Thymus (tissue), 11 donors: ENCODE measurements around the gene FYCO1. TPM values are rescaled to one million over a fixed set of nuclear protein-coding genes. Genes with fewer than 3 reads are reported as not detected.

ENCODE experiments used
- DNase-seq, 9 donors: peaks; one replicate each; pipeline ENCODE4 v3.0.0-alpha.2; 2013; ENCODE audit warnings: low spot score in 9 of 9, low read depth in 6 of 9, missing footprints in 1 of 9
- H3K27ac ChIP-seq, 2 donors: one replicate each; pipeline ENCODE4 v1.5.1; 2013; ENCODE audit warnings: control low read depth in 1 of 2, low read depth in 1 of 2, low read length in 1 of 2, mild to moderate bottlenecking in 1 of 2, moderate library complexity in 1 of 2
- H3K27me3 ChIP-seq, 2 donors: one replicate each; pipeline ENCODE4 v1.5.1; 2013; ENCODE audit warnings: low read length in 1 of 2; ENCODE audit not compliant: control insufficient read depth in 2 of 2, insufficient read depth in 1 of 2
- H3K36me3 ChIP-seq, 2 donors: one replicate each; pipeline ENCODE4 v1.5.1; 2013; ENCODE audit warnings: low read length in 1 of 2, mild to moderate bottlenecking in 1 of 2, moderate library complexity in 1 of 2; ENCODE audit not compliant: control insufficient read depth in 2 of 2, insufficient read depth in 2 of 2
- H3K4me1 ChIP-seq, 2 donors: one replicate each; pipeline ENCODE4 v1.5.1; 2013; ENCODE audit warnings: low read length in 2 of 2; ENCODE audit not compliant: control insufficient read depth in 2 of 2, insufficient read depth in 2 of 2
- H3K4me3 ChIP-seq, 2 donors: one replicate each; pipeline ENCODE4 v1.5.1; 2013; ENCODE audit warnings: low read length in 2 of 2, control low read depth in 1 of 2, mild to moderate bottlenecking in 1 of 2
- H3K9me3 ChIP-seq, 2 donors: one replicate each; pipeline ENCODE4 v1.5.1; 2013; ENCODE audit warnings: low read length in 1 of 2, mild to moderate bottlenecking in 1 of 2; ENCODE audit not compliant: control insufficient read depth in 2 of 2, insufficient read depth in 1 of 2
- WGBS: extraction: QIAGEN DNeasy Blood & Tissue Kit; methylation state at CpG from one replicate; pipeline ENCODE4 v1.1.7; 2013; 5-methylcytosine and 5-hydroxymethylcytosine counted together
- polyA plus RNA-seq: library from polyadenylated mRNA; stranded (reverse); fragments of 200-250 nt; gene quantifications from one replicate; pipeline ENCODE4 v1.2.3, GENCODE V29; 2013
- total RNA-seq: library from RNA; stranded (reverse); fragments of 120-200 nt; gene quantifications from one replicate; pipeline ENCODE4 v1.2.4, GENCODE V29; 2013
- donor health status: healthy.

Gene FYCO1
- total and polyA plus RNA-seq, 2 donors: 7.8 to 8.1 TPM

DNA sequence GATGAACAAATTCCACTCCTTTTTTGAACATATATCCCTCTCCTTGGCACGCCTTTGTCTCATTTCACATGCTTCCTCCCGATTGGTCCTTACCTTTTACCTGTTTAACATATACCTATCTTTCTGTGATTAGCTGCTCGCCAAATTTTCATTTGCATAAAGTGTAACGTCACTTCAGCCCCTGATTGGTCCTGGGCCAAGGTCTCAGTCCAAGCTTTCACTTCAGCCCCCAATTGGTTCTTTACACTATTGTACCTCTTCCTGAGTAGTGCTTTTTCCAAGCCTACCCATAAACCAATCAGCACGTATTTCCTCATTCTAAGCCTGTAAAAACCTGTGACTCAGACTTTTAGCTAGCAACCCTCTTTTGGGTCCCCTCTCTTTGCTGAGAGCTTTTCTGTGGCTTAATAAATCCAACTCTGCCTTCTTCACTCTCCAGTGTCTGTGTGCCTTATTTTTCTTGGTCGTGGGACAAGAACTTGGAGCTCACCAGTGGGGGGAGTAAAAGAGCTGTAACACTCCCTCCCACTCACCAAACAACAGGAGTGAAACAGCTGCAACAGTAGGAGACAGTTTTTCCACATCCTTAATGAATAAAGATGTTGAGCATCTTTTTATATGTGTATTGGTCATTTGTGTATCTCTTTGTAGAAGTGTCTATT lies 32.2 kb upstream of the FYCO1 start:
- no peaks in the 10 kb centered on the region for H3K36me3 ChIP-seq
- no peak overlapping the region for H3K4me3 ChIP-seq
- WGBS: 96% methylated on average over 6 of the region's 6 CpGs
- no peaks in the 10 kb centered on the region for H3K27me3 ChIP-seq
- DNase-seq: peak in 1 of 9 donors; percentile 32
- peaks cover 4 to 39% of the 10 kb centered on the region in 2 donors for H3K9me3 ChIP-seq
- H3K27ac ChIP-seq: no peak overlapping the region
- H3K4me1 ChIP-seq: no peaks in the 10 kb centered on the region

DNA sequence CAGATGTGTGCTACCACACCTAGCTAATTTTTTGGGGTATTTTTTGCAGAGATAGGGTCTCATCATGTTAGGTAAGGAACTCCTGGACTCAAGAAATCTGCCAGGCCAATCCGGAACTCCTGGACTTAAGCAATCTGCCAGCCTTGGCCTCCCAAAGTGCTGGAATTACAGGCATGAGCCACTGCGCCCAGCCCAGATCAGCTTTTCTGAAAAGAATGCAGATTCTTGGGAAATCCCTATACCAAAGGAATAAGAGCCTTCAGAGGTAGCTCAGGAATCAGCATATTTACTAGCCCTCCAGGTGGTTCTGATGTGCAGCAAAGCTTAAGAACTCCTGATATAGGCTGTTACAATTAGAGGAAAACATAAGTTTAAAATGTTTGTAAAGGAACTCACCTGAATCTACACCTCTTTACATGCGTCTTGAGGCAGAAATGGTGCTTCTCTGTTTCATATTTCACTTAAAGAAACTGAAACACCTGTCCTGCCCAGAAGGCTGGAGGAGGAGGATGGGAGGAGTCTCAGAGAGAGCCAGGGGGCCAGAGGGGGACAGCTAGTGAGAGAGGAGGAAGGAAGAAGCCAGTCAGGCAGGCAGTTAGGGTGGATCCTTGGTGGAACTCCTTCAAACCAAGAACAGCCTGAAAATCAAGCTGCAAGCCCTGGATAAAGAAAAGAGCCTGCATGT lies 31.5 kb upstream of the FYCO1 start, which contains the start of gene XCR1:
XCR1 (minus strand) TSS at position 463 of the 685 bp plus-strand sequence. CDS start 5,536 bp downstream, outside the sequence.
- WGBS: 97% methylated on average over 3 of the region's 3 CpGs
- Histone ChIP-seq H3K9me3 (peaks cover 4 to 36% of the 10 kb centered on the region in 2 donors), H3K27me3 (no peaks in the 10 kb centered on the region), H3K27ac (no peak within 1 kb of the TSS), H3K4me1 (no peaks in the 10 kb centered on the region), H3K36me3 (no peaks in the 10 kb centered on the region), H3K4me3 (no peak within 1 kb of the TSS)
- no peak for DNase-seq

DNA sequence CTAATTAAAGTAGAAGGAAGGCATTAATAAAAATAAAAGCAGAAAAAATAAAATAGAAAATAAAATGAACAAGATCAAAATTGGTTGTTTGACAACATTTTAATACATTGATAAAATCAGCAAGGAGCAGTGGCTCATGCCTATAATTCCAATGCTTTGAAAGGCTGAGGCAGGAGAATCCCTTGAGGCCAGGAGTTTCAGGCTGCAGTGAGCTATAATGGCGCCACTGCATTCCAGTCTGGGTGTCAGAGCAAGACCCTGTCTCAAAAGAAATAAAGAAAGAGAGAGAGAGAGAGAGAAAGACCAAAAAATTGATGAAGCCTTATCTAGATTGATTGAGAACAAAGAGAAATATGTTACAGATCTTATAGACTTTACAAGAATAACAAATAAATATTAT lies 29.5 kb upstream of the FYCO1 start:
- no peak overlapping the region for H3K27ac ChIP-seq

DNA sequence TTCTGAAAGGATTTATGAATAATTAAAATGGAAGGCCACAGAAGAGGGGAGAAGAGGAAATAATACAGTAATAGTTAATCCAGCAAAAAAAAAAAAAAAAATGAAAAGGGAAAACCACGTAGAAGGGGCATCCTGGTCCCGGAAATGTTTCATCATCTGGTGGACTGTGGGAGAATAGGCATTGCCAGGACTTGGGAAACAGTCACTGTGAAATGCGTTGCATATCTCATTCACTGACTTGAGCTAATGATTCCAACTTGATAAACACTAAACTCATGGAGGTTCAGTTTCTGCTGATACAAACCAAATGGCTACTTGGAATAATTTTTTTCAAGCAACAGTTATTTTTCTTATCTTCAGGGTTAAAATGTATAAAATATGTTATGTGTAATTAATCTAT lies 28.5 kb upstream of the FYCO1 start:
- WGBS: 59% methylated on average over 3 of the region's 3 CpGs
- H3K4me1 ChIP-seq: peaks cover 0 to 3% of the 10 kb centered on the region in 2 donors
- no peak for DNase-seq
- H3K36me3 ChIP-seq: no peaks in the 10 kb centered on the region
- H3K9me3 ChIP-seq: peaks cover 2 to 20% of the 10 kb centered on the region in 2 donors
- H3K4me3 ChIP-seq: no peak overlapping the region
- H3K27ac ChIP-seq: no peak overlapping the region
- no peaks in the 10 kb centered on the region for H3K27me3 ChIP-seq

More for the DNA sequence above, 29.5 kb upstream of the FYCO1 start:
- no peak for DNase-seq
- 89% methylated on average over 1 of the region's 1 CpG for WGBS
- no peaks in the 10 kb centered on the region for H3K36me3 ChIP-seq
- no peak overlapping the region for H3K4me3 ChIP-seq
- peaks cover 2 to 20% of the 10 kb centered on the region in 2 donors for H3K9me3 ChIP-seq
- H3K27me3 ChIP-seq: no peaks in the 10 kb centered on the region
- peaks cover 0 to 3% of the 10 kb centered on the region in 2 donors for H3K4me1 ChIP-seq

DNA sequence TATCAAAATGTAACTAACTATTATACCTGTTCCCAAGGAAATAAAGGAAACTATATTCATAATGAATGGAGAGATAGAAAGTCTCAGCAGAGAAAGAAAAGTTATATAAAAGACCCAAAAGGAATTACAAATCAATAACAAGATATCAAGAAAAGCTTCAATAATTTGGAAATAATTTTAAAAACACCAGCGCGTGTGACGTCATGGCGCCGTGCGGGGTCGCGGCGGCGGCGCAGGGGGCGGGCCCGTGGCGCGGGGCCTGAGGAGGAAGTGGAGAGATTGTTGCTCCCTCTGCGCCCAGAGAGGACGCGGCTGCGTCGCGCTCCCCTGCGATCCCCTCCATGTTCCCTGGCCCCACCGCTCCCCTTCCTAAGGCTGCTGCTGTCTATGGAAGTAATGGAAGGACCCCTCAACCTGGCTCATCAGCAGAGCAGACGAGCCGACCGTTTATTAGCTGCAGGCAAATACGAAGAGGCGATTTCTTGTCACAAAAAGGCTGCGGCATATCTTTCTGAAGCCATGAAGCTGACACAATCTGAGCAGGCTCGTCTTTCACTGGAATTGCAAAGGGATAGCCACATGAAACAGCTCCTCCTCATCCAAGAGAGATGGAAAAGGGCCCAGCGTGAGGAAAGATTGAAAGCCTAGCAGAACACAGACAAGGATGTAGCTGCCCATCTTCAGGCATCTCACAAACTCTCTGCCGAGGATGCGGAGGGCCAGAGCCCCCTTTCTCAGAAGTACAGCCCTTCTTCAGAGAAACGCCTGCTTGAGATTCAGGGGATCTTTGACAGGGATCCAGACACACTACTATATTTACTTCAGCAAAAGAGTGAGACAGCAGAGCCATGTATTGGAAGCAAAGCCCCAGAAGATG lies 27.5 kb upstream of the FYCO1 start:
- H3K4me3 ChIP-seq: no peak overlapping the region
- WGBS: 96% methylated on average over 34 of the region's 34 CpGs
- H3K4me1 ChIP-seq: peaks cover 0 to 3% of the 10 kb centered on the region in 2 donors
- no peaks in the 10 kb centered on the region for H3K36me3 ChIP-seq
- H3K27ac ChIP-seq: no peak overlapping the region
- H3K9me3 ChIP-seq: peaks cover 2 to 17% of the 10 kb centered on the region in 2 donors
- H3K27me3 ChIP-seq: no peaks in the 10 kb centered on the region
- DNase-seq: no peak

DNA sequence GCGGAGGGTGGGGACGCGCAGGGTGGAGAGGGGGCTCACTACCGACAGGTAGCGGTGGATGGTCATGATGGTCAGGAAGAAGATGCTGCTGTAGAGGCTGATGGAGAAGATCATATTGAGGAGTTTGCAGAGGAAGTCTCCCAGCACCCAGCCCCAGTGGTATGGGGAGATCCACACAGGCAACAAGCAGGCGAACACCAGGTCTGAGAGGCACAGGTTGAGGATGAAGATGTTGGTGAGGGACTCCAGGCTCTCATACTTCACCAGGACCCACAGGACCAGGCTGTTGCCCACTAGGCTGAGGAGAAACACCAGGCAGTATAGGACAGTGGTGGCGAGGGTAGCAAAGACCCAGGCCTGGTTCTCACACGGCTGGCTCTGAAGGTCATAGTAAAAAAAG lies 25.9 kb upstream of the FYCO1 start:
- H3K27ac ChIP-seq: no peak overlapping the region
- no peaks in the 10 kb centered on the region for H3K36me3 ChIP-seq
- 98% methylated on average over 8 of the region's 8 CpGs for WGBS
- no peak for DNase-seq
- H3K4me1 ChIP-seq: peaks cover 0 to 3% of the 10 kb centered on the region in 2 donors
- no peaks in the 10 kb centered on the region for H3K27me3 ChIP-seq
- peaks cover 1 to 2% of the 10 kb centered on the region in 2 donors for H3K9me3 ChIP-seq
- no peak overlapping the region for H3K4me3 ChIP-seq

DNA sequence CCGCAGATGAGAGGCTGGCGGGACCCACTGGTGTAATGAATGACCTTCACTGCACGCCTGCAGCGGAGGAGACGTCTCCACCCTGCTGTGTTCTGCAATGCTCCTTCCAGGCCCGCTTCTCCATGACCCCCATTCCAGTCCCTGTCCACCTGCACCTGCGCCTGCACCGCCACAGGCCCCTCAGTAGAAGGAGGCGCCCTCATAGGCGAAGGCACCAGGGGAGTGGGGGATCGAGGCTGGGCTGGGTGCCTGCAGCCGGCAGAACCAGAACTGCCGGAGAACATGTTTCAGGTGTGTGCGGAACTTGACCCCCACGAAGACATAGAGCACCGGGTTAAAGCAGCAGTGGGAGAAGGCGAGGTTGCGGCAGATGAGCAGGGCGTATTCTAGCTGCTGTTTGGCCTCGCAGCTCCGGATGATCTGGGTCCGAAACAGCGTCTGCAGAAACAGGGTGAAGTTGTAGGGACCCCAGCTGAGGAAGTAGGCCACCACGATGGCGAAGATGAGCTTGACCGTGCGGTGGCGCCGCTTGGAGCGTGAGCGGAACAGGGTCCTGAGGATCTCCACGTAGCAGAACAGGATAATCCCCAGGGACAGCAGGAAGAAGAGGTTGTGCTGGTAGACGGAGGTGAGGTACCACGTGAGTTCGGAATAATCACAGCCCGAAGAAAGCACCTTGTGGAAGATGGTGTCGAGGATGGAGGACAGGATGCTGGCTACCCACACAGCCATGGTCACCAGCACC lies 25.3 kb upstream of the FYCO1 start:
- H3K4me1 ChIP-seq: peaks cover 0 to 7% of the 10 kb centered on the region in 2 donors
- no peaks in the 10 kb centered on the region for H3K36me3 ChIP-seq
- H3K27ac ChIP-seq: no peak overlapping the region
- H3K4me3 ChIP-seq: no peak overlapping the region
- H3K9me3 ChIP-seq: peaks cover 1 to 2% of the 10 kb centered on the region in 2 donors
- no peak for DNase-seq
- H3K27me3 ChIP-seq: no peaks in the 10 kb centered on the region
- 98% methylated on average over 37 of the region's 37 CpGs for WGBS

DNA sequence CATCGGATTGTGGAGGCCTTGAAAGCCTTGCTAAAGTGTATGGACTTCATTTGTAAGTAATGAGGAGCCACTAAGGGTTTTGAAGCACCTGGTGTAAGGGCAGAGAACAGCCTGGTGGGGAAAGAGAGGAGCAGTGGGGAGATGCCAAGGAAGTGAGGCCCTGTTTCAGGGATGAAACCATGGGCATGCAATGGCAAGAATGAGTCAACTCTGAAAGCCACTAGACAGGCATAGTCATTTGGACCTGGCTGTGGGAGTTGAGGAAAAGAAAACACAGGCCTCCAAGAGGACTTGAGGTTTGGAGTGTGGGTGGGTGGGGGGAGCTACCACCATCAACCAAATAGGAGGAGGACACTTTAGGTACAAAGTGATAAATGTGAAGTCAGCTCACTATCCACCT lies 24.1 kb upstream of the FYCO1 start:
- Histone ChIP-seq H3K4me1 (peaks cover 0 to 19% of the 10 kb centered on the region in 2 donors), H3K4me3 (no peak overlapping the region), H3K36me3 (no peaks in the 10 kb centered on the region), H3K27ac (no peak overlapping the region), H3K27me3 (no peaks in the 10 kb centered on the region), H3K9me3 (peaks cover 1 to 2% of the 10 kb centered on the region in 2 donors)
- no peak for DNase-seq
- WGBS: 95% methylated on average over 1 of the region's 1 CpG
